HL-60/S4 (cell line): ENCODE data around the gene COIL.
"Not testable (repeated sequence)": the region's sequence is repeated elsewhere in the genome, so short reads cannot be mapped to it uniquely, and the experiment has no call there.

Experiments used
- in situ Hi-C: fragments of 300-500 bp; cut with MboI; formaldehyde crosslinking; loops from 2 replicates; pipeline ENCODE4 v1.14.3; 2022; ENCODE audit warnings: low sequenced_read_pairs

The COIL gene

GRCh38 chr17:56979091-56979480, 18.2 kb upstream of the COIL start:
- in situ Hi-C loops: no loop called here

- in situ Hi-C loops: no loop called here
These were observed 17.7 kb upstream of the COIL start for GRCh38 chr17:56978441-56979090.

- in situ Hi-C loops: no loop called here
These were observed 17.0 kb upstream of the COIL start, which contains the start of gene SCPEP1 for GRCh38 chr17:56977673-56978395. SCPEP1 (plus strand) TSS chr17:56978131; CDS start chr17:56978160, 29 bp downstream.

GRCh38 chr17:56976941-56977608, 16.2 kb upstream of the COIL start:
- in situ Hi-C loops: no loop called here

- in situ Hi-C loops: no loop called here
These were observed 14.8 kb upstream of the COIL start for GRCh38 chr17:56975656-56976055.

GRCh38 chr17:56974055-56974454, 13.2 kb upstream of the COIL start:
- in situ Hi-C loops: no loop called here

GRCh38 chr17:56973520-56973919, 12.7 kb upstream of the COIL start:
- in situ Hi-C loops: no loop called here

- in situ Hi-C loops: no loop called here
These were observed 11.4 kb upstream of the COIL start for GRCh38 chr17:56972111-56972730.

GRCh38 chr17:56970974-56971373, 10.1 kb upstream of the COIL start:
- in situ Hi-C loops: no loop called here

- in situ Hi-C loops: no loop called here
These were observed 5.5 kb upstream of the COIL start for GRCh38 chr17:56966338-56966737.

GRCh38 chr17:56965681-56966080, 4.8 kb upstream of the COIL start:
- in situ Hi-C loops: not testable (repeated sequence)

GRCh38 chr17:56965241-56965640, 4.4 kb upstream of the COIL start:
- in situ Hi-C loops: not testable (repeated sequence)

- in situ Hi-C loops: no loop called here
These were observed 3.9 kb downstream of the COIL start for GRCh38 chr17:56956992-56957391.

GRCh38 chr17:56949595-56949994, 11.3 kb downstream of the COIL start:
- in situ Hi-C loops: no loop called here

GRCh38 chr17:56948491-56948890, 12.4 kb downstream of the COIL start:
- in situ Hi-C loops: no loop called here

GRCh38 chr17:56947741-56948140, 13.1 kb downstream of the COIL start:
- in situ Hi-C loops: no loop called here

- in situ Hi-C loops: no loop called here
These were observed 14.8 kb downstream of the COIL start for GRCh38 chr17:56945938-56946505.

- in situ Hi-C loops: no loop called here
These were observed 17.2 kb downstream of the COIL start for GRCh38 chr17:56943505-56944125.

GRCh38 chr17:56939869-56940484, 20.9 kb downstream of the COIL start:
- in situ Hi-C loops: loop anchor here (10.0 kb wide), 1 partner anchor 125 kb away; no protein-coding TSS in a partner anchor

- in situ Hi-C loops: loop anchor here (10.0 kb wide), 1 partner anchor 123 kb away; no protein-coding TSS in a partner anchor
These were observed 22.6 kb downstream of the COIL start for GRCh38 chr17:56938206-56938605.
